ENCODE data around the gene TMED8.

Gene TMED8

DNA sequence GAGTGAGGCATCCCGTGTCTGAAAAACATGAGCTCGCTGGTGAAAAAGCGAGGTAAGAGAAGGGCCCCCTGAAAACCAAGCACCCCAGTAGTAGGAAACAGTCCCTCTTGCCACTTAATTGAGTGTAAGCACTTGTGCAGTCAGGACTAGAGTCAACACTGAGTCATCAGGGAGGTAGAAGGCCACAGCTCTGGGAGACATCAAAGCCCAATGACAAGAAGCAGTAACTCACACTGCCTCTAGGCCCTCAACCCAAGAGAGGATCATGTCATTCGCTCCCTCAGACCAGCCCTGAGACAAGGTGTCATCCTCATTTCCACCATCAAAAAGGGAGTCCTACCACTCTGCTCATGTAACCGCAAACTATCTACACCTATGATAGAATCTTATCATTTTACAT lies 74.0 kb downstream of the TMED8 start (continued):
- TF ChIP-seq, protein P1, sequence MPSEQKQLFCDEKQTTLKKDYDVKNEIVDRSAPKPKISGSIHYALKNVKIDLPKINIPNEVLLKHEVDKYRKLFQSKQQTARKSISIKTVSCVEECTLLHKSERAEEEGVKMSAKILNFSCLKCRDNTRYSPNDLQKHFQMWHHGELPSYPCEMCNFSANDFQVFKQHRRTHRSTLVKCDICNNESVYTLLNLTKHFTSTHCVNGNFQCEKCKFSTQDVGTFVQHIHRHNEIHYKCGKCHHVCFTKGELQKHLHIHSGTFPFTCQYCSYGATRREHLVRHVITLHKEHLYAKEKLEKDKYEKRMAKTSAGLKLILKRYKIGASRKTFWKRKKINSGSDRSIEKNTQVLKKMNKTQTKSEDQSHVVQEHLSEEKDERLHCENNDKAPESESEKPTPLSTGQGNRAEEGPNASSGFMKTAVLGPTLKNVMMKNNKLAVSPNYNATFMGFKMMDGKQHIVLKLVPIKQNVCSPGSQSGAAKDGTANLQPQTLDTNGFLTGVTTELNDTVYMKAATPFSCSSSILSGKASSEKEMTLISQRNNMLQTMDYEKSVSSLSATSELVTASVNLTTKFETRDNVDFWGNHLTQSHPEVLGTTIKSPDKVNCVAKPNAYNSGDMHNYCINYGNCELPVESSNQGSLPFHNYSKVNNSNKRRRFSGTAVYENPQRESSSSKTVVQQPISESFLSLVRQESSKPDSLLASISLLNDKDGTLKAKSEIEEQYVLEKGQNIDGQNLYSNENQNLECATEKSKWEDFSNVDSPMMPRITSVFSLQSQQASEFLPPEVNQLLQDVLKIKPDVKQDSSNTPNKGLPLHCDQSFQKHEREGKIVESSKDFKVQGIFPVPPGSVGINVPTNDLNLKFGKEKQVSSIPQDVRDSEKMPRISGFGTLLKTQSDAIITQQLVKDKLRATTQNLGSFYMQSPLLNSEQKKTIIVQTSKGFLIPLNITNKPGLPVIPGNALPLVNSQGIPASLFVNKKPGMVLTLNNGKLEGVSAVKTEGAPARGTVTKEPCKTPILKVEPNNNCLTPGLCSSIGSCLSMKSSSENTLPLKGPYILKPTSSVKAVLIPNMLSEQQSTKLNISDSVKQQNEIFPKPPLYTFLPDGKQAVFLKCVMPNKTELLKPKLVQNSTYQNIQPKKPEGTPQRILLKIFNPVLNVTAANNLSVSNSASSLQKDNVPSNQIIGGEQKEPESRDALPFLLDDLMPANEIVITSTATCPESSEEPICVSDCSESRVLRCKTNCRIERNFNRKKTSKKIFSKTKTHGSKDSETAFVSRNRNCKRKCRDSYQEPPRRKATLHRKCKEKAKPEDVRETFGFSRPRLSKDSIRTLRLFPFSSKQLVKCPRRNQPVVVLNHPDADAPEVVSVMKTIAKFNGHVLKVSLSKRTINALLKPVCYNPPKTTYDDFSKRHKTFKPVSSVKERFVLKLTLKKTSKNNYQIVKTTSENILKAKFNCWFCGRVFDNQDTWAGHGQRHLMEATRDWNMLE (tag by site-specific recombination; conservative IDR thresholded peaks at IDR 0.05; ENCODE audit: low read depth) = no peak
- TF ChIP-seq ZNF132 (tag by site-specific recombination; IDR thresholded peaks at IDR 0.05; ENCODE audit: borderline replicate concordance) = no peak
- TF ChIP-seq, protein P2, sequence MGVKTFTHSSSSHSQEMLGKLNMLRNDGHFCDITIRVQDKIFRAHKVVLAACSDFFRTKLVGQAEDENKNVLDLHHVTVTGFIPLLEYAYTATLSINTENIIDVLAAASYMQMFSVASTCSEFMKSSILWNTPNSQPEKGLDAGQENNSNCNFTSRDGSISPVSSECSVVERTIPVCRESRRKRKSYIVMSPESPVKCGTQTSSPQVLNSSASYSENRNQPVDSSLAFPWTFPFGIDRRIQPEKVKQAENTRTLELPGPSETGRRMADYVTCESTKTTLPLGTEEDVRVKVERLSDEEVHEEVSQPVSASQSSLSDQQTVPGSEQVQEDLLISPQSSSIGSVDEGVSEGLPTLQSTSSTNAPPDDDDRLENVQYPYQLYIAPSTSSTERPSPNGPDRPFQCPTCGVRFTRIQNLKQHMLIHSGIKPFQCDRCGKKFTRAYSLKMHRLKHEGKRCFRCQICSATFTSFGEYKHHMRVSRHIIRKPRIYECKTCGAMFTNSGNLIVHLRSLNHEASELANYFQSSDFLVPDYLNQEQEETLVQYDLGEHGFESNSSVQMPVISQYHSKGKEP (tag by site-specific recombination; IDR thresholded peaks at IDR 0.05) = no peak
- no peak for TF ChIP-seq ZNF610 (tag by site-specific recombination; IDR thresholded peaks at IDR 0.05; ENCODE audit: borderline replicate concordance)
- TF ChIP-seq, protein P3, sequence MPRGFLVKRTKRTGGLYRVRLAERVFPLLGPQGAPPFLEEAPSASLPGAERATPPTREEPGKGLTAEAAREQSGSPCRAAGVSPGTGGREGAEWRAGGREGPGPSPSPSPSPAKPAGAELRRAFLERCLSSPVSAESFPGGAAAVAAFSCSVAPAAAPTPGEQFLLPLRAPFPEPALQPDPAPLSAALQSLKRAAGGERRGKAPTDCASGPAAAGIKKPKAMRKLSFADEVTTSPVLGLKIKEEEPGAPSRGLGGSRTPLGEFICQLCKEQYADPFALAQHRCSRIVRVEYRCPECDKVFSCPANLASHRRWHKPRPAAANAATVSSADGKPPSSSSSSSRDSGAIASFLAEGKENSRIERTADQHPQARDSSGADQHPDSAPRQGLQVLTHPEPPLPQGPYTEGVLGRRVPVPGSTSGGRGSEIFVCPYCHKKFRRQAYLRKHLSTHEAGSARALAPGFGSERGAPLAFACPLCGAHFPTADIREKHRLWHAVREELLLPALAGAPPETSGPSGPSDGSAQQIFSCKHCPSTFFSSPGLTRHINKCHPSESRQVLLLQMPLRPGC (tag by site-specific recombination; IDR thresholded peaks at IDR 0.05) = no peak
- TF ChIP-seq ZBTB17 (tag by site-specific recombination; IDR thresholded peaks at IDR 0.05) = no peak
- no peak for TF ChIP-seq ZXDB (tag by site-specific recombination; IDR thresholded peaks at IDR 0.05)
- TF ChIP-seq ZNF830 (tag by site-specific recombination; IDR thresholded peaks at IDR 0.05; ENCODE audit: low read depth) = no peak
- TF ChIP-seq, protein P4, sequence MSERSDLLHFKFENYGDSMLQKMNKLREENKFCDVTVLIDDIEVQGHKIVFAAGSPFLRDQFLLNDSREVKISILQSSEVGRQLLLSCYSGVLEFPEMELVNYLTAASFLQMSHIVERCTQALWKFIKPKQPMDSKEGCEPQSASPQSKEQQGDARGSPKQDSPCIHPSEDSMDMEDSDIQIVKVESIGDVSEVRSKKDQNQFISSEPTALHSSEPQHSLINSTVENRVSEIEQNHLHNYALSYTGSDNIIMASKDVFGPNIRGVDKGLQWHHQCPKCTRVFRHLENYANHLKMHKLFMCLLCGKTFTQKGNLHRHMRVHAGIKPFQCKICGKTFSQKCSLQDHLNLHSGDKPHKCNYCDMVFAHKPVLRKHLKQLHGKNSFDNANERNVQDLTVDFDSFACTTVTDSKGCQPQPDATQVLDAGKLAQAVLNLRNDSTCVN (tag by site-specific recombination; optimal IDR thresholded peaks at IDR 0.05) = no peak
- no peak for TF ChIP-seq ZEB2 (tag by site-specific recombination; IDR thresholded peaks at IDR 0.05)
- no peak for TF ChIP-seq ZNF248 (tag by site-specific recombination; IDR thresholded peaks at IDR 0.05)
- TF ChIP-seq HOXD13 (CRISPR knock-in tag; IDR thresholded peaks at IDR 0.05; ENCODE audit: borderline replicate concordance) = no peak
- no peak for TF ChIP-seq ZNF157 (tag by site-specific recombination; IDR thresholded peaks at IDR 0.05)
- TF ChIP-seq ZNF558 (tag by site-specific recombination; IDR thresholded peaks at IDR 0.05) = peak; percentile 50; the same call in 1 of the 2 replicates
- no peak for TF ChIP-seq ZSCAN16 (tag by site-specific recombination; IDR thresholded peaks at IDR 0.05)
- TF ChIP-seq, protein P5, sequence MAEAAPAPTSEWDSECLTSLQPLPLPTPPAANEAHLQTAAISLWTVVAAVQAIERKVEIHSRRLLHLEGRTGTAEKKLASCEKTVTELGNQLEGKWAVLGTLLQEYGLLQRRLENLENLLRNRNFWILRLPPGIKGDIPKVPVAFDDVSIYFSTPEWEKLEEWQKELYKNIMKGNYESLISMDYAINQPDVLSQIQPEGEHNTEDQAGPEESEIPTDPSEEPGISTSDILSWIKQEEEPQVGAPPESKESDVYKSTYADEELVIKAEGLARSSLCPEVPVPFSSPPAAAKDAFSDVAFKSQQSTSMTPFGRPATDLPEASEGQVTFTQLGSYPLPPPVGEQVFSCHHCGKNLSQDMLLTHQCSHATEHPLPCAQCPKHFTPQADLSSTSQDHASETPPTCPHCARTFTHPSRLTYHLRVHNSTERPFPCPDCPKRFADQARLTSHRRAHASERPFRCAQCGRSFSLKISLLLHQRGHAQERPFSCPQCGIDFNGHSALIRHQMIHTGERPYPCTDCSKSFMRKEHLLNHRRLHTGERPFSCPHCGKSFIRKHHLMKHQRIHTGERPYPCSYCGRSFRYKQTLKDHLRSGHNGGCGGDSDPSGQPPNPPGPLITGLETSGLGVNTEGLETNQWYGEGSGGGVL (tag by site-specific recombination; IDR thresholded peaks at IDR 0.05) = 0 out of 2 replicates have a peak, but pooled peaks have one; percentile 17
- no peak for TF ChIP-seq MYNN (tag by site-specific recombination; IDR thresholded peaks at IDR 0.05; ENCODE audit: borderline replicate concordance)
- no peak for TF ChIP-seq ZNF785 (tag by site-specific recombination; IDR thresholded peaks at IDR 0.05)
- peak; percentile 68; the same call in 1 of the 2 replicates for TF ChIP-seq ZBTB21 (tag by site-specific recombination; IDR thresholded peaks at IDR 0.05)
- no peak for TF ChIP-seq ZNF426 (tag by site-specific recombination; IDR thresholded peaks at IDR 0.05)
- no peak for TF ChIP-seq ZNF354C (tag by site-specific recombination; IDR thresholded peaks at IDR 0.05; ENCODE audit: borderline replicate concordance, low read depth)
- no peak for TF ChIP-seq ZNF654 (tag by site-specific recombination; IDR thresholded peaks at IDR 0.05; ENCODE audit: low read depth)
- TF ChIP-seq, protein P6, sequence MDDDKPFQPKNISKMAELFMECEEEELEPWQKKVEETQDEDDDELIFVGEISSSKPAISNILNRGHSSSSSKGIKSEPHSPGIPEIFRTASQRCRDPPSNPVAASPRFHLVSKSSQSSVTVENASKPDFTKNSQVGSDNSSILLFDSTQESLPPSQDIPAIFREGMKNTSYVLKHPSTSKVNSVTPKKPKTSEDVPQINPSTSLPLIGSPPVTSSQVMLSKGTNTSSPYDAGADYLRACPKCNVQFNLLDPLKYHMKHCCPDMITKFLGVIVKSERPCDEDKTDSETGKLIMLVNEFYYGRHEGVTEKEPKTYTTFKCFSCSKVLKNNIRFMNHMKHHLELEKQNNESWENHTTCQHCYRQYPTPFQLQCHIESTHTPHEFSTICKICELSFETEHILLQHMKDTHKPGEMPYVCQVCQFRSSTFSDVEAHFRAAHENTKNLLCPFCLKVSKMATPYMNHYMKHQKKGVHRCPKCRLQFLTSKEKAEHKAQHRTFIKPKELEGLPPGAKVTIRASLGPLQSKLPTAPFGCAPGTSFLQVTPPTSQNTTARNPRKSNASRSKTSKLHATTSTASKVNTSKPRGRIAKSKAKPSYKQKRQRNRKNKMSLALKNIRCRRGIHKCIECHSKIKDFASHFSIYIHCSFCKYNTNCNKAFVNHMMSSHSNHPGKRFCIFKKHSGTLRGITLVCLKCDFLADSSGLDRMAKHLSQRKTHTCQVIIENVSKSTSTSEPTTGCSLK (tag by site-specific recombination; IDR thresholded peaks at IDR 0.05) = no peak
- peak; percentile 42 for TF ChIP-seq GLIS1 (tag by site-specific recombination; IDR thresholded peaks at IDR 0.05)
- TF ChIP-seq, protein P7, sequence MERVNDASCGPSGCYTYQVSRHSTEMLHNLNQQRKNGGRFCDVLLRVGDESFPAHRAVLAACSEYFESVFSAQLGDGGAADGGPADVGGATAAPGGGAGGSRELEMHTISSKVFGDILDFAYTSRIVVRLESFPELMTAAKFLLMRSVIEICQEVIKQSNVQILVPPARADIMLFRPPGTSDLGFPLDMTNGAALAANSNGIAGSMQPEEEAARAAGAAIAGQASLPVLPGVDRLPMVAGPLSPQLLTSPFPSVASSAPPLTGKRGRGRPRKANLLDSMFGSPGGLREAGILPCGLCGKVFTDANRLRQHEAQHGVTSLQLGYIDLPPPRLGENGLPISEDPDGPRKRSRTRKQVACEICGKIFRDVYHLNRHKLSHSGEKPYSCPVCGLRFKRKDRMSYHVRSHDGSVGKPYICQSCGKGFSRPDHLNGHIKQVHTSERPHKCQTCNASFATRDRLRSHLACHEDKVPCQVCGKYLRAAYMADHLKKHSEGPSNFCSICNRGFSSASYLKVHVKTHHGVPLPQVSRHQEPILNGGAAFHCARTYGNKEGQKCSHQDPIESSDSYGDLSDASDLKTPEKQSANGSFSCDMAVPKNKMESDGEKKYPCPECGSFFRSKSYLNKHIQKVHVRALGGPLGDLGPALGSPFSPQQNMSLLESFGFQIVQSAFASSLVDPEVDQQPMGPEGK (tag by site-specific recombination; IDR thresholded peaks at IDR 0.05) = peak; percentile 68
